HG03108 (cell line): ENCODE results near the gene PTDSS2.

Experiments
- ATAC-seq: cut with Tn5 transposase; IDR thresholded peaks from one replicate; pipeline ENCODE4 v1.9.1; 2021; ENCODE audit warnings: moderate library complexity; ENCODE audit not compliant: unreplicated experiment

The PTDSS2 gene

DNA sequence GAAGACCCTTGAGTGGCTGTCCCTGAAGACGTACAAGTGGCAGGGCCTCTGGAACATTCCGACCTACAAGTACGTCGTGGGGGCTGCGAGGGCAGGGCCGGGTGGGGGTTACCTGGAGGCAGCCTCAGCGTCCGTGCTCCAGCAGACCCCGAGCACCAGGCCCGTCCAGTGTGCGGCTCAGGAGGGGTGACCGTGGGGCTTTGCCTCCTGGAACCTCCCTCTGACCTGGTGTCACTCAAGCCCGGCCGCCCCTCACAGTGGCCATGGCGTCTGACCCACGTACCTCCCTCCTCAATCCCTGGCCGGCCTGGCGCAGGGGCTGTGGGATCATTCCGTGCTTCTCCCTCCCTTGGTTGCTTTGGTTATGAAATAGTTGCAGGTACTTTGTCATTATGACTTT, 38.5 kb downstream of the PTDSS2 start:
- no peak for ATAC-seq

DNA sequence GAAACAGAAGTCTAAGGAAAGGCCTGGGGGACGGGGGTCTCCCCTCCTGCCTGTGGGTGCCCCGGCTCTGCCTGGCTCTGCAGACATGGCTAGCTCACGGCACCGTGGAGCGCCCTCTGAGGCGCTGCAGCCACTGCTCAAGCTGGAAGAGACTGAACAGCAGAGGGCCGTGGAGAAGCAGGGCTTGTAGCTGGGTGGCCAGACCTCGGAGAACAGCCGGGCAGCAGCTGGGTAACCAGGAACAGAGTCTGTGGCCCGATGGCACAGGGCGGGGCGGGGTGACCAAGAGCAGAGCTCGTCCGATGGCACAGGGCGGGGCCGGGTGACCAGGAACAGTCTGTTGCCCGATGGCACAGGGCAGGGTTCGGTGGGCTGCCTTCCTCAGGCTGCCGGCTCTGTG, 38.9 kb downstream of the PTDSS2 start:
- no peak for ATAC-seq

DNA sequence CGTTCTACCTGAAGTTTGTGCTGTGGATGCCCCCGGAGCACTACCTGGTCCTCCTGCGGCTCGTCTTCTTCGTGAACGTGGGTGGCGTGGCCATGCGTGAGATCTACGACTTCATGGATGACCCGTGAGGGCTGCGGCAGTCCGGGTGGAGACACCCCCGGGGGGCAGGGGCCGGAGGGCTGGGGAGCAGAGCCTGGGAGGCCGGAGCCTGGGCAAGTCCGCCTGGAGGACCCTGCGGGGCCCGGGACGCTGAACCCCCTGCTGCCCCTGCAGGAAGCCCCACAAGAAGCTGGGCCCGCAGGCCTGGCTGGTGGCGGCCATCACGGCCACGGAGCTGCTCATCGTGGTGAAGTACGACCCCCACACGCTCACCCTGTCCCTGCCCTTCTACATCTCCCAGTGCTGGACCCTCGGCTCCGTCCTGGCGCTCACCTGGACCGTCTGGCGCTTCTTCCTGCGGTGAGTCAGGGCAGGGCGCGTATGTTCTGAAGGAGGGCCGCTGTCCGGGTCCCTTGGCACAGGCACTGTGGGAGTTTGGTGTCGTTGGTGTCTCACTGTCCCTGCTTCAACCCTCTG, 39.6 kb downstream of the PTDSS2 start:
- ATAC-seq, result no peak

DNA sequence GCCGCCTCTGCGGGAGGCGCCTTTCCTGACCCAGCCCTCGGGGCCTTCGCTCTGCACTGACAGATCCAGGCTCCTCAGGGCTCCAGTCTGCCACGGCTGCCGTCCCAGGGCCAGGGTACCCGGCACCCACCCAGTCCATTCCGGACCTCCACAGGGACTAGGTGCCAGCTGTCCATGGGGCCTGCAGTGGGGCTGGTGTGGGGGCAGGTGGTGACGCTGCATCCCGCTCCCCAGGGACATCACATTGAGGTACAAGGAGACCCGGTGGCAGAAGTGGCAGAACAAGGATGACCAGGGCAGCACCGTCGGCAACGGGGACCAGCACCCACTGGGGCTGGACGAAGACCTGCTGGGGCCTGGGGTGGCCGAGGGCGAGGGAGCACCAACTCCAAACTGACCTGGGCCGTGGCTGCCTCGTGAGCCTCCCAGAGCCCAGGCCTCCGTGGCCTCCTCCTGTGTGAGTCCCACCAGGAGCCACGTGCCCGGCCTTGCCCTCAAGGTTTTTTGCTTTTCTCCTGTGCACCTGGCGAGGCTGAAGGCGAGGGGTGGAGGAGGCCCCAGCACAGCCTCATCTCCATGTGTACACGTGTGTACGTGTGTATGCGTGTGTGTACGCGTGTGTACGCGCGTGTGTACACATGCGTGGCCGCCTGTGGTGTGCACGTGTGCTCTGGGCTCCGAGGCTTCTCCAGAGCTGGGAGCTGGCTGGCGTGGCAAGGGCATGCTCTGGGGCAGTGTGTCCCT, 40.3 kb downstream of the PTDSS2 start:
- ATAC-seq, result no peak

DNA sequence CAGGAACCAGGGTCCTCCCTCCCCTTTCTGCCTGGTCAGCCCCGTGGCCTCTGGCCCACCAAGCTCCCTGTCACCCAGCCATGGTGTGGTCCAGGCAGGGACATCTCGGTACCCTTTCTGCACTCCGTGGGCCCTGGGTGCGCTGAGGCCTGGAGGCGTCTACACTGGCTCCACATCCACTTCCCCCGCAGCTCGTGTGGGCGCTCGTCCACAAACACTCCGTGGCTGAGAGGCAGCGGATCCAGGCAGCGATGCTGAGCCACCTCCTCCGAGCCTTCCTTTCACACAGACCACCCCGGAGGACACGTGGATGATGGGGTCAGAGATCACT, 40.8 kb downstream of the PTDSS2 start:
- ATAC-seq, result no peak

DNA sequence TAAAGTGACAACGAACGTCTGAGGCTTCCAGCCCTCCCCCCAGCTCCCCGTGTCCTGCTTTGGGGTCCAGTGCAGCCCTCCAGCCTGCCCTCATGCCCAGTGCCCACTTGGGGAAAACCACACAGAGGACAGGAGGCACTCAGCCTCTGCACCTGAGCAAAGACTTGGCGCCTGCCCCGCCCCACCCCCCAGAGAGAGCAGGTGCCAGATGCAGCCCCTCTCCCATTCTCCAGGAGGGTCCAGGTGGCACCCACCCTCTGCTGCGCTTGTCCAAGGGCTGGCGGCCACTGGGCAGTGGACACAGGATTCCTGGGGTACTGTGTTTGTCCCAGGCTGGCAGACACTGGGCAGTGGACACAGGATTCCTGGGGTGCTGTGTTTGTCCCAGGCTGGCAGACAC, 41.3 kb downstream of the PTDSS2 start:
- ATAC-seq, result no peak

DNA sequence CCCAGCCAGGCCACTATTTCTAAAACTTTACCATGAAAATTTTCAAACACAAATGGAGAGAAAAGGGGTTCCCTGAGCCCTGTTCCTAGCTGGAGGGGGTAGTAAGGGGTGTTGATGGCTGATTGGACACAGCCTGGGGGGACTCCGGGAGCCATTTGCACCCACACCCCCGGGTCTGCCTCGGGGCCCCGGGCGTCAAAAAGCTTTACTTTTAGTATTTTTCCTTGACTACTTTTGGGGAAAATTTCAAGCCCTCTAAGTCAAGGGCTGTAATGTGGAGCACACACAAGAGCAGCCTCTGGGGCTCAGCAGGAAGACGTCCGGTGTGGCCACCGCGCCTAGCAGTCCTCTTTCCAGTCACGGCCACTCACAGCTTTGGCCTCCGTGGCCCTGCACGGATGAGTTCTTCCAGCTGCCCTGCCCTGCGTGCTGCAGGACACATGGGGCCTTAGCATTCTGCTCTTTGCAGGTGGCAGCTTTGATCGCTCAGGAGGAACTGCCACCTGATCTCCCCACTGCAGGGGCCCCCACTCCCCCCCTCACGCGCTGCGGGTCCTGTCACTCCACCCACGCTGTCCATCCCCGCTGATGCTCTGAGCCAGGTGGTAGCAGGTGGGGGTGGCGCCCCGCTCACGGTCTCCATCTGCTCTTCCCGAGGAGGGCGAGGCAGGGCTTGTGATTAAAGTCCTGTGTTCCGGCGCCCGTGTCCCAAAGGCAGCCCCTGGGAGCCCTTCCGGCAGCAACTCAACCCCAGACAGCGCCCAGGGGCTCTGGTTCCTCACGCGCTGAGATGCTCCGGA, 42.5 kb downstream of the PTDSS2 start:
- ATAC-seq, result no peak

DNA sequence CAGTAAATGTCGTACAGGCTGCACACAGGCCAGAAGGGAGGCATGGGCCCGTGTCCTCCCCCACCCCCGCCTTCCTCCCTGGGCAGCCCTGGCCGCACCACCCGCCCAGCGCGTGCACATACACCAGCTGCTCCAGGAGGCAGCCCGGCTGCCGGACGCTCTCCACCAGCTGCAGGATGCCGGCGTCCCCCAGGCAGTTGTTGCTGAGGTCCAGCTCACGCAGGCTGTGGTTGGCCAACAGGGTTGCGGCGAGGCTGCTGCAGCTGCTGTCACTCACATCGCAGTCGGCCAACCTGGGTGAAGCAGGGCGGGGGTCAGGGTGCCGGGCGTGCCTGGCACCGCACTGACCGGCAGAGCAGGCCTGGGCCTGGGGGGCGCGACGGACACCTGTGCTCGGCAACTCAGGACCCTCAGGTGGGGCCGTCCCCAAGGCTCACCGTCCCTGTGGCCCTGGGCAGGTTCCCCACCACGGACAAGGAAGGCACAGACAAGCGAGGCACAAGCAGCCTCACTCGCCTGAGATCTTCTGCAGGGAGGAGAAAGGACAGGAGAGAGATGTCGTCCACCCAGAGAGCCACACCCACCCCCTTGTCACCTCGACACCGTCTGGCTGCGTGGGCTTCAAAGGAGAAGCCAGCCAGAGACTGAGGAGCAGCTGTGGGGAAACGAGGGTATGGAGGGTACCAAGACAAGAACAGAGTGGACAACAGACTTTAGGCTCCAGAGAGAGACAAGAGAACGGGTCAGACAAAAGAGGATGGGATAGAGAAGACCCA, 44.9 kb downstream of the PTDSS2 start:
- no peak for ATAC-seq

DNA sequence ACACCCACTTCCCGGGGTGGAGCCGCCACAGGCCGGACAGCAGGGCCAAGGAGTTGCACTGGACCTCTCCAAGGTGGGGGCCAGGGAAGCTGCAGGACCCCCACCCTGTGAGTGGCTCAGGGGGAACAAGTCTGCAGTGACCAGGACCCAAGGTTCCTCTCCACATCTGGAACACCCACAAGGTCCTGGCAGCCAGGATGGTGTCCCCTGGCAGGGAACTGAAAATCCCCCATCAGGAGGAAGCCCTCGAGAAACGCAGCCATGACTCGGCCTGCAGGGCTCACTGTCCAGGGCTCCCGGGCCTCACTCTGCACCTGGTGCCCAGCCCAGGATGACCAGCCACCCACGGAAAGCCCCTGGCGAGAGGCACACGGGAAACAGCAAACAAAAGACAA, 45.5 kb downstream of the PTDSS2 start:
- no peak for ATAC-seq

DNA sequence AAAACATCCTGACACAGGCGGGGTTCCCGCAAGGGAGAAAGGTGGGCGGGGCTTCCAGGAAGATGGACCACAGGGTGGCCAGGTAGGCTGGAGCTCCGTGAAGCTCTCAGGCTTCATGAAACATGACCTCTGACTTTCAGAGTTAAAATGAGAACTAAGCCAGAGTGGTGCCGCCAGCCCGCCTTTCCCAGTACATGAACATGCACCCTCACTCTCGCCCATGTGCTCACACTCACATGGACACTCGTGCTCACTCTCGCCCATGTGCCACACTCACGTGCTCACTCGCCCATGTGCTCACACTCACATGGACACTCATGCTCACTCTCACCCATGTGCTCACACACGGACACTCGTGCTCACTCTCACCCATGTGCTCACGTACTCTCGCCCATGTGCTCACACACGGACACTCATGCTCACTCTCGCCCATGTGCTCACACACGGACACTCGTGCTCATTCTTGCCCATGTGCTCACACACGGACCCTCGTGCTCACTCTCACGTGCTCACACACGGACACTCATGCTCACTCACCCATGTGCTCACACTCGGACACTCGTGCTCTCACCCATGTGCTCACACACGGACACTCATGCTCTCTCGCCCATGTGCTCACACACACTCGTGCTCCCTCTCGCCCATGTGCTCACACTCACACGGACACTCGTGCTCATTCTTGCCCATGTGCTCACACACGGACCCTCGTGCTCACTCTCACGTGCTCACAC, 46.9 kb downstream of the PTDSS2 start:
- no peak for ATAC-seq

DNA sequence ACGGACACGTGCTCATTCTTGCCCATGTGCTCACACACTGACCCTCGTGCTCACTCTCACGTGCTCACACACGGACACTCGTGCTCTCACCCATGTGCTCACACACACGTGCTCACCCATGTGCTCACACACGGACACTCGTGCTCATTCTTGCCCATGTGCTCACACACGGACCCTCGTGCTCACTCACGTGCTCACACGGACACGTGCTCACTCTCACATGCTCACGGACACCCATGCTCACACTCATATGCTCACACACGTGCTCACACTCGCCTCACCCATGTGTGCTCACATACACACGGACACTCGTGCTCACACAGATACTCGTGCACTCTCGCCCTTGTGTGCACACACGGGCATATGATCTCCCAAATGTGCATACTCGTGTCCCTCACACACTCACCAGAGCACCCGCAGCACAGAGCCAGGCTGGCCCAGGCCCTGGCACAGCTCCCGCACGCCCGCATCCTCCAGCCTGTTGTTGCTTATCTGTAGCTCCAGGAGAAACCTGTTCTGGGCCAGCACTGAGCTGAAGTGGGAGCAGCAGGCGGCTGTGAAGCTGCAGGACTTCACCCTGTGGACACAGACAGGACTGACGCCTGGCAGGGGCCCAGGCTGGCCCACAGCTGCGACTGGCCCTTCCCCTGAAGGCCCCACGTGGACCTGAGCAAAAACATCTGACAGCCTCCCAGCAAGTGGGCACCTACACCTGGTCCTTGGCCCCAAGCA, 47.7 kb downstream of the PTDSS2 start:
- no peak for ATAC-seq

DNA sequence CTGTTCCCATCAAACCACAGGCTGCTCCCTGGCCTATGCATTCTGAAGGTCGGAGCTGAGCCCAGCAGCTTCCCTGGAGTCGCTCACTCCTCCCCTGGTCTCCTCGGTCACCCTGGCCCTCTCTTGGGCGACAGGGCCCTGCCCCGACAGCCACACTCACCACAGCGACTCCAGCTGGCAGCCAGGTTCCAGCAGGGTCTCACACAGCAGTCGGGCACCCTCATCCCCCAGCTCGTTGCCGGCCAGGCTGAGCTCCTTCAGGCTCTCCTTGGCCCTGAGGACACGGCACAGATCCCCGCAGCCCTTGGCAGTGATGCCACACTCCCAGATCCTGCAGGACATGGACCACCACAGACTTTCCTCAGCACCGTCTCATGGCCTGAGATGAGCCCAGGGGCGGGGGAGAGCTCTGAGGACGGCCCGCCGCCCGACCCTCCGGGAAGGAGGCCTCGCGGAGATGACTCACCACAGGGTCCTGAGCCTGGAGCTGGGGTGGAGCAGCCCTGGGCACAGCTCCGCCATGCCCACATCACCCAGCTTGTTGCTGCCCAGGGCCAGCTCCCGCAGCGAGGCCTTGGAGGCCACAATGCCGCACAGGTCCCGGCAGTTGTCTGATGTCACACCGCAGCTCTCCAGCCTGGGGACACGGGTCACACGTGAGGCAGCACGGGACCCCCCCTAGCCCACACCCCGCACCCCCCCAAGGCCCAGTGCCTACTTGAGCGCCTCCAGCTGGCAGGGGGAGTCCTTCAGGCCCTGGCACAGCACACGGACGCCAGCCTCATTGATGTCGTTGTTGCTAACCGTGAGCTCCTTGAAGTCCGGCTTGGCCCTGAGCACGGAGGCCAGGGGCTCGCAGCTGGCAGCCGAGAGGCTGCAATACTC, 48.5 kb downstream of the PTDSS2 start:
- ATAC-seq, result no peak

DNA sequence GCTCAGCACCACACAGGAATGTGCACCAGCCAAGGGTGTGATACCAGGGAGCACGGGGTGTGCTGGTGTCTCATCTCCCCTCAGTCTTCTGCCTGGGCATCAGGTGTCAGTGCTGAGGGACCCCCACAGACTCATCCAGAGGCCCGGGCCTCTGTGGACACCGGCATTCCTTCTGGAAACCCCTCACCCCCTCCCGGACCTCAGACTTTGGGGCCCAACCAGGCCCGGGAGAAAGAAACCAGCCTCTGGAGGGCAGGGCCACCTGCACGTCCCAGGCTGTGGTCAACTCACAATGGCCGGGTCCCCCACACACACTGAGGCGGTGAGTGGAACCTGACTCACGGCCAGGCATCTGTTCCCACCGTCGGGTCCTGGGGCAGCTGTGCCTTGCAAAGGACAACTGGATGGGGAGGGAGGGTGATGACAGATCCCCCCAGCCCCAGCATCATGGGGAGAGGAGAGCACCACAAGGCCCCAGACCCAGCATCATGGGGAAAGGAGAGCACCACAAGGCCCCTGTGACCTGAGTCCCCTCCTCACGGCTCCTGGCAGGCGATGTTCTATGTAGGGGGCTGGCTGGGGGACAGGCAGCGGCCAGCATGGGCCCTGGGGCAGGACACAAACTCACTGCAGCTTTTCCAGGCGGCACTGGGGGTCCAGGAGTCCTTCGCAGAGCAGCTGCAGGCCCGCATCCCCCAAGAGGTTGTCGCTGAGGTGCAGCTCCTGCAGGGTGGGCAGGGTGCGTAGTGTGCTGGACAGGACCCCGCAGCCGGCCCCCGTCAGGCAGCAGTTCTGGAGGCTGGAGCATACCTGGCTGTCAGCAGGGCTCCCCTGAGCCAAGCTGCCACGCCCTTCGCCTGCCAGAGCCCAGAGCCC, 49.4 kb downstream of the PTDSS2 start:
- no peak for ATAC-seq

DNA sequence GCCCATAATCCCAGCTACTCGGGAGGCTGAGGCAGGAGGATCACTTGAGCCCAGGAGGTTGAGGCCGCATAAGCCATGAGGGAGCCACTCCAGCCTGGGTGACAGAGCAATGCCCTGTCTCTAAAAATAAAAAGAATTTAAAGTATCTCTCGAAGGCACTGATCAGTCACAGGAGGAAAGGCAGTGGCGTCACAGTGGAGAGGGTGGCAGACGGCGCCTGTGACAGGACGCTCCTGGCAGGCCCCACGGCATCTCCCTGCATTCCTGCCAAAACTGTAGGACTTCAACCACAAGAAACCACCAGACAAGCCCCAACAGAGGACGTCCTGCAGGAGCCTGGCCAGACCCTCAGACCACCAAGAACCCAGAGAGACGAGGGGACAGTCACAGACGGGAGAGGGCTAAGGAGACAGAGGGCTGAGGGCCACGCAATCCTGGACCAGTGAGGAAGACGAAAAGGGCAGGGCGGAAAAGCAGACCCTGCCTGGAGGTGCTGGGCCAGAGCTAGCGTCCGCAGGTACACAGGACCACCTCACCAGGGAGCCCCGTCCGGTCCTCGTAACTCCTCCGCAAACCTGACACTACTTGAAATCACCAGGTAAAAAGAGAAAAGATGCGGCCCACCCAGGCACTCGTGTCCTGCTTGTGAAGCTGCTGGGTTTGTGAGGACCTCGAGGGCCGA, 51.1 kb downstream of the PTDSS2 start:
- ATAC-seq, result no peak

DNA sequence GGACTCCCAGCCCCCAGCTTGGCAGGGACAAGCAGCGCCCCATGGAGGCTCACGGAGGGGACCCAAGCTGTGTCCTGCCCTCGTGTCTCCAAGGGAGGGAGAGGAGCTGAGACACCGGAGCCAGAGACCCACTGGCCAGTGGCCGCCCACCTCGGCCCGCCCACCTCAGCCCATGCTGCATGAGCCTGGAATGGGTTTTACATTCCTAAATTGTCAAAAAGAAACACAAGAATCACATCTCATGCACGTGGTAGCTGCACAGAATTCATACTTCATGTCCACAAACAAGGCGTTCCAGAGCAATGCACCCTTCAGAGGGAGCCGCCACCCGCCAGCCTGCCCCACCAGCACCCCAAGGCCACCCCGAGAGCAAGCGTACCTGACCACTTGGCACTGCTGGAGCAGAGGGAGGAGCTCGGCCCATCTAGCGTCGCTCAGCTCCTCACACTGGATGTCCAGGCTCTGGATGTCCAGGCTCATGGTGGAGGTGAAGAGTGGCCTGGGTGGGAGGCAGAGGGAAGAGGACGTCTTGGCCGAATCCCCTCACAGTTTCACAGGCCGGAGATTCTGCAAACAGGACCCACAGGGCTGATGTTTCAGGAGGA, 51.7 kb downstream of the PTDSS2 start:
- no peak for ATAC-seq

DNA sequence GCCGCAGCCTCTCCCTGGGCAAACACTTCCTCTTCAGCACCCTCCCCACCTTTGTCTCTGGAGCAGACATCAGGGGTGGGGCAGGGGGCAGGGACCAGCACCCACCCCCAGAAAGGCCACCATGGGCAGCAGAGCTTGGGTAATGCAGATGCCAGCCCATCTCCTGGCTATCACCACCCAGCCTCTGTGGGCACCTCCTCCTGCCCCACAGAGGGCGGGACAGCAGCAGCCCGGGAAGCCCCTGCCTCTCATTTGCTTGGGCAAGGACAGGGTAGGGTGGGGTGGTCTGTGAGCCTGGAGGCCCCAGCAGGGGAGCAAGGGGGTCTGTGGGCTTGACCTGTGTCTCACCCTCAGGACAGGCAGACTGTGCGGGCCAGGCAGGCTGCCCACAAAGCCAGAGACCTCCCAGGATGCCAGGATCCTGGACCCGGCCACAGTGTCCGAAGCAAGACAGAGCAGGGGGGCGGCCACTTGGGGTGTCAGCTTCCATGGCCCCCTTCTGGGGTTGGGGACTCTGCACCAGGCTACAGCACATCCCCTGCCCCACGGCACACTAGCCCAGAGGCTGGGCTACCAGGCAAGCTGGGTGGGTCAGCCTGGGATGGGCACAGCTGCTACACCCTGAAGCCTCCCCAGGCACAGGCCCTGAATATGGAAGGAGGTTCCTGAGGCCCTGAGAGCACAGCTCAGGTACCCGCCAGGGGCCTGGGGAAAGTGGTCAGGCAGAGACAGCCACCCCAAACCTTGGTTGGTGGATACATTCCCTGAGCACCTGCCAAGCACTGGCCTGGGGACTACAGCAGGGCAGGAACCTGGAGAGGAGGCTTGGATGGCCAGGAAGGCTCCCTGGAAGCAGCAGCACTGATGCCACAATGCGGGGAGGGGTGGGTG, 52.5 kb downstream of the PTDSS2 start:
- ATAC-seq, result no peak
